ENCODE data around the gene CWF19L2. TPM values are rescaled to one million over a fixed set of nuclear protein-coding genes. Genes with fewer than 3 reads are reported as not detected.
A peak's percentile ranks its signal among the peaks of the same experiment; 100 is the strongest.

The CWF19L2 gene
- total RNA-seq (2014; rRNA removed; shearing (Covaris generic)) (20.7 and 27.2 TPM in 2 replicates), polyA plus RNA-seq (2016; fragmentation: Nextera tagmentation; extraction: Ambion mirVana) (18.5 and 20.3 TPM in 2 replicates)
- long read RNA-seq, partial matches to known transcripts = 2 of 2 reads
- long read RNA-seq, other reads (novel, unspliced or antisense) = 0 of 2 reads

GRCh38 chr11:107457558-107458271, at the start of gene CWF19L2:
TSS of gene CWF19L2 (minus strand) at chr11:107457825. CDS start at chr11:107457816, 9 bp downstream.
- H3K4me1 Mint-ChIP-seq = peaks cover 3% of the 10 kb centered on the region; the same call in 2 of the 3 replicates
- Histone ChIP-seq H2AFZ (peak within 1 kb of the TSS; percentile 25; the same call in 1 of the 2 replicates), H3K27me3 (ENCODE audit: insufficient read depth) (no peaks in the 10 kb centered on the region), H4K20me1 (replicated peaks; ENCODE audit: insufficient read depth) (no peaks in the 10 kb centered on the region), H3K4me1 (ENCODE audit: insufficient read depth) (peaks cover 5% of the 10 kb centered on the region; the same call in 1 of the 2 replicates), H3K36me3 (ENCODE audit: insufficient read depth) (0 out of 2 replicates have a peak, but pooled peaks cover 5% of the 10 kb centered on the region), H3K79me2 (replicated peaks; ENCODE audit: insufficient read depth) (peaks cover 21% of the 10 kb centered on the region), H3K9me2 (ENCODE audit: insufficient read depth) (no peaks in the 10 kb centered on the region), H3K4me3 (peak within 1 kb of the TSS; percentile 64), H3F3A (replicated peaks; ENCODE audit: low read depth) (no peaks in the 10 kb centered on the region), H3K4me2 (peak within 1 kb of the TSS; percentile 96), H3K27ac (ENCODE audit: low read depth) (peak within 1 kb of the TSS; percentile 15; the same call in 1 of the 2 replicates)
- peak within 1 kb of the TSS; percentile 88 for H3K4me3 Mint-ChIP-seq
- peak within 1 kb of the TSS; percentile 97 for H3K27ac Mint-ChIP-seq
- ATAC-seq = peak; percentile 99
- 0 out of 3 replicates have a peak, but pooled peaks cover 5% of the 10 kb centered on the region for H3K36me3 Mint-ChIP-seq (ENCODE audit: low read depth)
- H3K9me3 Mint-ChIP-seq = no peaks in the 10 kb centered on the region
- peak; percentile 99 for DNase-seq (ENCODE audit: low spot score)
- H3K27me3 Mint-ChIP-seq (ENCODE audit: insufficient read depth, low read depth, poor library complexity) = peaks cover 3% of the 10 kb centered on the region
- no peak for TF ChIP-seq JUNB (IDR thresholded peaks at IDR 0.05; ENCODE audit: unreplicated experiment)
- TF ChIP-seq CREB1 (CRISPR knock-in tag; IDR thresholded peaks at IDR 0.05; ENCODE audit: low read depth) = no peak
- TF ChIP-seq EZH2 (IDR thresholded peaks at IDR 0.05; ENCODE audit: low read depth, unreplicated experiment) = no peak
- TF ChIP-seq ETS1 (IDR thresholded peaks at IDR 0.05) = peak; percentile 65; the same call in 1 of the 2 replicates
- no peak for TF ChIP-seq REST (IDR thresholded peaks at IDR 0.05; ENCODE audit: unreplicated experiment)
- 0 out of 2 replicates have a peak, but pooled peaks have one; percentile 4 for TF ChIP-seq NANOG (IDR thresholded peaks at IDR 0.05; ENCODE audit: borderline replicate concordance)
- no peak for TF ChIP-seq CTCF (conservative IDR thresholded peaks at IDR 0.05; ENCODE audit: low read depth in 2 of 2)
- no peak for TF ChIP-seq ZNF462 (CRISPR knock-in tag; IDR thresholded peaks at IDR 0.05)
- no peak for TF ChIP-seq ZNF331 (CRISPR knock-in tag; IDR thresholded peaks at IDR 0.05; ENCODE audit: low read depth)
- no peak for TF ChIP-seq STAT1 (IDR thresholded peaks at IDR 0.05; ENCODE audit: unreplicated experiment)
- peak; percentile 87 for TF ChIP-seq POLR2AphosphoS5 (IDR thresholded peaks at IDR 0.05; ENCODE audit: low read depth)
- TF ChIP-seq ZNF114 (CRISPR knock-in tag; IDR thresholded peaks at IDR 0.05) = no peak
- no peak for TF ChIP-seq EZH2phosphoT487 (IDR thresholded peaks at IDR 0.05; ENCODE audit: unreplicated experiment)

All from GM23338 (cell line).